ENCODE results near the gene LRP8. TPM values are rescaled to one million over a fixed set of nuclear protein-coding genes. Genes with fewer than 3 reads are reported as not detected.

Gene LRP8
- total RNA-seq, 6 experiments from 2014 or later, result 7.2 to 14.9 (median 13.0) TPM

GRCh38 chr1:53323316-53323715 is 4.6 kb downstream of the LRP8 start:
- peaks cover 2% of the 10 kb centered on the region; the same call in 1 of the 2 replicates for H3K27me3 Mint-ChIP-seq (ENCODE audit: insufficient read depth)
- H3K4me1 Mint-ChIP-seq (ENCODE audit: low read depth), result peaks cover 18% of the 10 kb centered on the region
- H3K9me3 Mint-ChIP-seq, result no peaks in the 10 kb centered on the region
- TF ChIP-seq CTCF (IDR thresholded peaks at IDR 0.05), result no peak
- no peak overlapping the region for H3K27ac Mint-ChIP-seq
- peaks cover 6% of the 10 kb centered on the region; the same call in 1 of the 2 replicates for H3K36me3 Mint-ChIP-seq (ENCODE audit: low read depth)
- DNase-seq, result no peak
- no peak overlapping the region for H3K4me3 Mint-ChIP-seq

GRCh38 chr1:53321776-53322602 is 5.9 kb downstream of the LRP8 start:
- no peak overlapping the region for H3K4me3 Mint-ChIP-seq
- H3K27ac Mint-ChIP-seq, result no peak overlapping the region
- H3K4me1 Mint-ChIP-seq (ENCODE audit: low read depth), result peaks cover 15% of the 10 kb centered on the region
- no peak for DNase-seq
- no peaks in the 10 kb centered on the region for H3K9me3 Mint-ChIP-seq
- H3K27me3 Mint-ChIP-seq (ENCODE audit: insufficient read depth), result peaks cover 2% of the 10 kb centered on the region; the same call in 1 of the 2 replicates
- TF ChIP-seq CTCF (IDR thresholded peaks at IDR 0.05), result no peak
- peaks cover 6% of the 10 kb centered on the region; the same call in 1 of the 2 replicates for H3K36me3 Mint-ChIP-seq (ENCODE audit: low read depth)

GRCh38 chr1:53321366-53321765 is 6.5 kb downstream of the LRP8 start:
- Mint-ChIP-seq H3K36me3 (ENCODE audit: low read depth) (peaks cover 6% of the 10 kb centered on the region; the same call in 1 of the 2 replicates), H3K4me1 (ENCODE audit: low read depth) (peaks cover 15% of the 10 kb centered on the region), H3K9me3 (no peaks in the 10 kb centered on the region), H3K27me3 (ENCODE audit: insufficient read depth) (peaks cover 2% of the 10 kb centered on the region; the same call in 1 of the 2 replicates), H3K27ac (no peak overlapping the region), H3K4me3 (no peak overlapping the region)
- peak; percentile 50; the same call in 1 of the 2 replicates for TF ChIP-seq CTCF (IDR thresholded peaks at IDR 0.05)
- no peak for DNase-seq

DNA sequence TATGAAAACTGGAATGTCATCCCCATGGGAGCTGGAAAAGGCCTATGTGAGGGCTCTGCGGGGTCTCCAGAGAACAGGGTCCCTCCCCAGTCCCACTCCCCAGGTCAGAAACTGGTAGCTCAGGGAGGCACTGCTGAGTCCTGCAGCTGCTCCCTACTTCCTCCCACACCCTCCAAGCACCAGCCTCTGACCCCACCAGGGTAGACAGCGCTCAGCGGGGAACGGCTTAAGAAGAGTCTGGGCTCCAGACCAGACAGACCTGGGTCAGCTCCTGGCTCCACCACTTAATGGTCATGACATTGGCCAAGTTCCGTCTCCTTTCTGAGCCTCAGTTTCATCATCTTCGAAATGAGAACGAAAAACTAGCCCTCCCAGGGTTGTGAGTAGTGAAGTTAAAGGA is 7.2 kb downstream of the LRP8 start:
- no peak for DNase-seq
- H3K36me3 Mint-ChIP-seq (ENCODE audit: low read depth), result peaks cover 6% of the 10 kb centered on the region; the same call in 1 of the 2 replicates
- TF ChIP-seq CTCF (IDR thresholded peaks at IDR 0.05), result no peak
- H3K4me3 Mint-ChIP-seq, result no peak overlapping the region
- no peaks in the 10 kb centered on the region for H3K9me3 Mint-ChIP-seq
- H3K27me3 Mint-ChIP-seq (ENCODE audit: insufficient read depth), result peaks cover 2% of the 10 kb centered on the region; the same call in 1 of the 2 replicates
- H3K27ac Mint-ChIP-seq, result no peak overlapping the region
- peaks cover 11% of the 10 kb centered on the region for H3K4me1 Mint-ChIP-seq (ENCODE audit: low read depth)

DNA sequence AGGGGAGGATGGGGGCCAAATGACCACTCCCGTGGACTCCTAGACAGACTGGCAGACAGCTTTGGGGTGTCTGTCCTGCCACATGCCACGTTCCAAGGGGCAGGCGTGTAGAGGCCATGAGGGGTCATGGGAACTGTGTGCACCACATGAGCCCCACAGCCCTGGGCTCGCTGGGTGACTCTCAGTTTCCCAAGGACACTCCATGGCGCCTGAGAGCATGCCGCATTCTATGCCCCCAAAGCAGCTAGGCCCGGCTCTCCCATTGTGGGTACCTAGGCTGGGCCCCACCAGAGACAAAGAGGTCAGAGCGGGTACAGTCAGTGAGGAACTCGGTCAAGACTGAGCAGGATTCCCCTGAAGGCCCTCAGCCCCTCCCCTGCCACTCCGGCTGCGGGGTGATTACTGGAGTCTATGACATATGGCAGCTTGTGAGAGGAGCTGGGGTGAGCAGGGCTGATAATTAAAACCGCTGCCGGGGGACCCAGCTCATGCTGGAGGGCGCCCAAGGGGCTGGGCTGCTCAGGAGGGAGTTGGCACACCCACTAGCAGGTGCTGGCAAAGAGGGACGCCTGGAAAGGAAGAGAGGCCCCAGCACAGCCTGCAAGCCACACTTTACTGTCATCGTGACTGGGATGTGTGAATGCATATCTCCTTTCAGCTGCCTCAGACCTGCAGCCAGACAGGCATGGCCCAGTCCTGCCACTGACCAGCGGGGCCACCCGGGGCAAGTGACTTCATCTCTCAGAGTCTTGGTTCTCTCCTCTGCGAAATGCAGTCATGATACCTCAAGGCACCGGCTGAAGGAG is 8.4 kb downstream of the LRP8 start:
- no peak for TF ChIP-seq CTCF (IDR thresholded peaks at IDR 0.05)
- H3K27me3 Mint-ChIP-seq (ENCODE audit: insufficient read depth), result peaks cover 2% of the 10 kb centered on the region; the same call in 1 of the 2 replicates
- no peak for DNase-seq
- H3K27ac Mint-ChIP-seq, result no peak overlapping the region
- H3K4me3 Mint-ChIP-seq, result no peak overlapping the region
- no peaks in the 10 kb centered on the region for H3K4me1 Mint-ChIP-seq (ENCODE audit: low read depth)
- peaks cover 2% of the 10 kb centered on the region; the same call in 1 of the 2 replicates for H3K36me3 Mint-ChIP-seq (ENCODE audit: low read depth)
- H3K9me3 Mint-ChIP-seq, result no peaks in the 10 kb centered on the region

Measured in HFFc6 (cell line).